Right lung (tissue), 5 donors: ENCODE results near the gene PPP2R2D. TPM values are rescaled to one million over a fixed set of nuclear protein-coding genes. Genes with fewer than 3 reads are reported as not detected.
"Not testable (repeated sequence)": the region's sequence is repeated elsewhere in the genome, so short reads cannot be mapped to it uniquely, and the experiment has no call there.

Experiments
- DNase-seq, 2 donors: peaks; one replicate each; pipeline ENCODE4 v3.0.0-alpha.2; 2013
- polyA plus RNA-seq, 5 donors: library from polyadenylated mRNA; unstranded; fragments of 120-200 nt; gene quantifications; one replicate each; pipeline versions ENCODE4 v1.2.1 to v1.2.3, GENCODE V29; 2013; ENCODE audit warnings: inconsistent platforms in 1 of 5, low replicate concordance in 1 of 5; ENCODE audit not compliant: insufficient read length in 5 of 5, insufficient read depth in 1 of 5

The PPP2R2D gene
- polyA plus RNA-seq, 5 donors = 32.9 to 43.0 (median 35.1) TPM

DNA sequence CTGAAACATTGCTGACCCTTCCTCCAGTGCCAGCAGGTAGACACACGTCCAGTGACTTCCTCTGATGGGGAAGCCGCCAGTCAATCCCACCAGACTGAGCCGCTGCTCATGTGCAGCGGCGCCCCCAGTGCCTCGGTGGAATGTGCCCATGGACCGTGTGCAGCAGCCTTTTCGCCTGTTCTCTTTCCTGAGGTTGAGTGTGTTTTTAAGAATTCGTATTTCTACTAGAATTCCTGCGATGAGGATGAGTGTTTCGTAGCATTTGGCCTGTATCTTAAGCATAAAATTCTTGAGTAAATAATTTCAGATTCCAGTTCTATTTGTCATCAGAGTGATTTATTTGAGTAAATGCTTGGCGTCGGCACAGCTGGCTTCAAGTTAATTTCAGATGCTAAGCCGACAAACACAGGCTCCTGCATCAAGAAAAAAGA lies 45.5 kb downstream of the PPP2R2D start:
- DNase-seq = no peak

DNA sequence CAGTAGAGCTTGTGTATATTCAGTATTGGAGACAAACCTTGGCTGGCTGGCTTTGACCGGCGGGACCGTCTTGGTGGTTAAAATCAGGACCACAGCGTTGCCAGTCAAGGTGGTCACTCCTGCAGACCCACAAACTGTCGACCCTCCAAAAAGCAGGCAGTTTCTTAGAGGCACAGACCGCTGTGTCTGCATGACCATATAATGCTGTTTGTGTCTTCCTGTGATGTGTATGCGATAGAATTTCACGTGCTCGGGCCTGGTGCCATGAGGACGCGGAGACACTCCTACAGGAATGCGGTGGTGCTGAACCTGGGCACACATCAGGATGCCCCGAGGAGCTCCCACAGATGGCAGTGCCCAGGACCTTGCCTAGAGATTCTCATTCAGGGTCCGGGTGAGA lies 46.1 kb downstream of the PPP2R2D start:
- no peak for DNase-seq

DNA sequence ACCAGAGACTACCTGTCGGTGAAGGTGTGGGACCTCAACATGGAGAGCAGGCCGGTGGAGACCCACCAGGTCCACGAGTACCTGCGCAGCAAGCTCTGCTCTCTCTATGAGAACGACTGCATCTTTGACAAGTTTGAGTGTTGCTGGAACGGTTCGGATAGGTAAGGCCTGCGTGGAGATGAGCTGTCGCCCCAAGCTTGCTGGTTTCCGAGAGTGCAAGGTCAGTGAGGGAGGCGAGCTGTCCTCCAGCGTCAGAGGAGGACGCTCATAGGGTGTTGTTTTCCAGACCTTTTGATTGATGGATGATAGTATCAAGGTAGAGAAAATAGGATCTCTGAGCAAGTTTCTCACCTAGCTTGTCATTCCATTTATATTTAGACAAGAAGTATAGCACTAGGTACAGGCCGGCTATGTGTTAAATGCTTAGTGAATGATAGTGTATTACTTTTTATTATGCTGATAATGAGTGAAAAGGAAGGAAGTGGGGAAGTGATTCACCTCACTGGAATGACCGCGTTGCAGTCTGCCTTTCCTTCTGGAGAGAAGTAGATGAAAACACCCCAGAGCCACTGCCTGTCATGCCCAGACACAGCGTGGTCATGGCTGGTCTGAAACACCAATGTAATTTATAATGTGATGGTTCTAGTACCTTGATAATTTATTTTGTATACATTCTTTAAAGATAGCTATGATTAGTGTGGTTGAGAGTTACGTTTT lies 47.0 kb downstream of the PPP2R2D start:
- no peak for DNase-seq

DNA sequence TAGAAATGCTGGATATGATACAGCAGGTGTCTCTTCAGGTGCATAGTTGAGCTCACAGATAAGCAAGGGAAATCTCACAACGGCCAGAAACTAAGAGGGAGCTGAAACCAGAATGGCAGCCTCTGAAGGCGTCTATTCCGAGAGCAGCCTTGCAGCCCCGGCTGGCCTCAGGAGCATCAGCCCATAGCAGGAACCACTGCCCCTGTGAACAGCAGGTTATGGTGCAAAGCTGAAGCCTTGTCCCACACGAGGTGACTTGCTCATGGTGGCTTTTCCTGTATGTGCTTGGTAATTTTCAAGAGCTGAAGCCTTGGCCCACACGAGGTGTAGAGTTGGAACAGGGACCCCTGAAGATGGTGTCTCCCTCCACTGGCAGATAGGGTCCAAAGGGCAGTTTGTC lies 47.7 kb downstream of the PPP2R2D start:
- DNase-seq = no peak

DNA sequence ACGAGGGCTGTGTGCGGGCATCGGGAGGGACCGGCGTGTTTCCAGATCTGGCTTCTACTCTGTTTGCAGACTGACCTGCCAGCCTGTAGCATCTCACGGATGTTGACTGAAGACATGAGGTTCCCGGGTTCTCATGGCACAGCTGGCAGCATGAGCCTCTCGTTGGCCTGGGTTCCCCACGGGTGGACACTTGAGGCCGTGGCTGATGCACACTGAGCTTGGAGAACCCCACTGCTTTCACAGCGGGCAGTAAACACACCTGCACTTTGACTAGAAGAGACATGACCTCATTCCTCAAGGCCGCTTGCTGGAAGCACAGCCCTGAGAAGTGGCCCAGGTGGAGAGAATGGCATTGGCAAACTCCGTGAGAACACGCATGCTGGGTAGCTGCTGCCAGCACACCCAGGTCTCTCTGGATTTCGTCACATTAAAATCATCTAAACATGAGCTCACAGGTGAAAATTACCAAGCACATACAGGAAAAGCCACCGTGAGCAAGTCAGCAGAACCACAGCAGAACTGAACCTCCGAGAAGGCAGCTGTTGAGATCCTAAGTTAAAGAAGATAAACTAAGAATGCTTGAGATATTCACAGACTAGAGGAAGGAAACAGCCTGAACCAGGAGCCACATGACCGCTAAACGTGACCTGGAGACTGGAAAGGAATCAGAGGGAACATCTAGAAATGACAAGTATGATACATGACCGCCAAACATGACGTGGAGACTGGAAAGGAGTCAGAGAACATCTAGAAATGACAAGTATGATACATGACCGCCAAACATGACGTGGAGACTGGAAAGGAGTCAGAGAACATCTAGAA lies 48.4 kb downstream of the PPP2R2D start:
- no peak for DNase-seq

DNA sequence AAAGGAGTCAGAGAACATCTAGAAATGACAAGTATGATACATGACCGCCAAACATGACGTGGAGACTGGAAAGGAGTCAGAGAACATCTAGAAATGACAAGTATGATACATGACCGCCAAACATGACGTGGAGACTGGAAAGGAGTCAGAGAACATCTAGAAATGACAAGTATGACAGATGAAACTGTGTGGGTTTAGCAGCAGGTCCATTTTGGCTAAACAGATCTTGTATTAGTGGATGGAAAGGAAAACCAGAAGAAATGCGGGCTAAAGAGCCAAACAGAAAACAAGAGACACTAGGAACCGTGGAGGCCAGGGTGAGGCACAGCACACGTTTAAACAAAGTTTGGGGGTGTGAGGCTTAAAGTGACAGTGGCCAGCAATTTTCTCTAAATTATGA lies 49.1 kb downstream of the PPP2R2D start:
- DNase-seq = not testable (repeated sequence)

DNA sequence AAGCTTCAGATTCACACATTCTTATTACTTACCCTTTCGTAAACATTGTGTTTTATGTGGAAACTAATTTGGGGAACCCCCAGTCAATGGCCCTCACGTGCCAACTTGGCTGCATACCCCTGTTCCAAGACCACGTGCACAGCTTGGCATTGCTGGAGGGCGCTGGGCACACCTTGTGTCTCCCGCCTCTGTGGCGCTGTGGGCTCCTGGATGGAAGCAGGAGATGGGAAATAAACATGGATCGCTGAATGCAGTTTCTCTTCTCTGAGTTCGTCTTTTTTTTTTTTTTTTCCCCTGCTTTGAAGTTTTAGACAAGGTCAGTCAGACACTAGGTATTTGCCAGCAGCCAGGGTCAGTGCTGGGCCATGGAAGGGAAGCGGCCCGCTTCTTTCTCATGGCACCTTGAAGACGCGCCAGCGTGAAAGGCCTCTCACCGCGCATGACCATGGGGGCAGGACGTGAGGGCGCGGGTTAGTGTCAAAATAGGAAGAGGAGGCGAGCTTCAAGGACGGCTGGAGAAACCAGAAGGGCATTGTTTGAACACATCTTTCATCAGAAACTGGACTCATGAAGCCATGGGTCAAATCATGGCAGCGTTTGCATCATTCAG lies 53.7 kb downstream of the PPP2R2D start:
- DNase-seq = no peak

DNA sequence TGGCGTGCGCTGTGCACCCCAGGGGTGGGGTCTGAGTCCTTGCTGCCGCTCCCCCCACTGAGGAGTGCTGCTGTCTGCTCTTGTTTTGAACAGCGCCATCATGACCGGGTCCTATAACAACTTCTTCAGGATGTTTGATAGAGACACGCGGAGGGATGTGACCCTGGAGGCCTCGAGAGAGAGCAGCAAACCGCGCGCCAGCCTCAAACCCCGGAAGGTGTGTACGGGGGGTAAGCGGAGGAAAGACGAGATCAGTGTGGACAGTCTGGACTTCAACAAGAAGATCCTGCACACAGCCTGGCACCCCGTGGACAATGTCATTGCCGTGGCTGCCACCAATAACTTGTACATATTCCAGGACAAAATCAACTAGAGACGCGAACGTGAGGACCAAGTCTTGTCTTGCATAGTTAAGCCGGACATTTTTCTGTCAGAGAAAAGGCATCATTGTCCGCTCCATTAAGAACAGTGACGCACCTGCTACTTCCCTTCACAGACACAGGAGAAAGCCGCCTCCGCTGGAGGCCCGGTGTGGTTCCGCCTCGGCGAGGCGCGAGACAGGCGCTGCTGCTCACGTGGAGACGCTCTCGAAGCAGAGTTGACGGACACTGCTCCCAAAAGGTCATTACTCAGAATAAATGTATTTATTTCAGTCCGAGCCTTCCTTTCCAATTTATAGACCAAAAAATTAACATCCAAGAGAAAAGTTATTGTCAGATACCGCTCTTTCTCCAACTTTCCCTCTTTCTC lies 55.0 kb downstream of the PPP2R2D start:
- DNase-seq = no peak

DNA sequence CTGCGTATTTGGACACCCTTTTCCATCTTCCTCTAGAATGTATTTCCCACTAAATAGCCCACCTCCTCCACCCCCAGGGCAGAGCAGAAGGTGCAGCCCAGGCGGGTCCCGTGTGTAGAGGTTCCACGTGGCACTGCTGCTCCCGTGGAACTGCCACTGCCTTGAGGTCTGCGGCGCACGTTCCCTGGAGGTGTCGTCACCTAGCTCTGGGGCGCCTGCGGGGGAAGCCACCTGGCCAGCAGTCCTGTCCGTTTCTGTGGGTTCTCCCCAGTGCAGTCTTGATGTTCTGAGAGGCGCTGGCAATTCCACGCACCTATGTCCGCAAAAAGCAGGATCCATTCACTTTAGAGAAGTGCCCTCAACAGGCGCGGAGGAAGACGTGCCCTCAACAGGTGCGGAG lies 59.0 kb downstream of the PPP2R2D start:
- DNase-seq = no peak

DNA sequence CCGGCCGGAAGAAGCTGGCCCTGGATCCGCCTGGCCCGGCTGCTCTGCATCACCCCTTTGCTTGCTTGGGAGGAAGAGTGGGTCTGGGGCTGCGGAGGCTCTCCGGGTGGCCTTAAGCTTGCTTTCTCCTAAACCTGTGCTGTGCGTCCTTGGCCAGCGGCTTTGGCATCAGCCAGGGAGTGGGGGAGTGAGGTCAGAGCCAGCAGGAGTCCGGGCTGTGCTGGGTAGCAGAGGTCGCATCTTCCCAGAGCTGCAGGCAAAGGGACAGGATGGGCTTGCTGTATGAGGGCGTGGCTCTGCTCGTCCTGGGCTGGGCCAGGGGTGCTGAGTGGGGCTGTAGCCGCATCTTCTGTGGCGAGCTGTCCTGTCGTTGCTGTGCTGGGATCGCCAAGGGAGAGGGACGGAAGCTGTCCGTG lies 59.8 kb downstream of the PPP2R2D start:
- DNase-seq = no peak

DNA sequence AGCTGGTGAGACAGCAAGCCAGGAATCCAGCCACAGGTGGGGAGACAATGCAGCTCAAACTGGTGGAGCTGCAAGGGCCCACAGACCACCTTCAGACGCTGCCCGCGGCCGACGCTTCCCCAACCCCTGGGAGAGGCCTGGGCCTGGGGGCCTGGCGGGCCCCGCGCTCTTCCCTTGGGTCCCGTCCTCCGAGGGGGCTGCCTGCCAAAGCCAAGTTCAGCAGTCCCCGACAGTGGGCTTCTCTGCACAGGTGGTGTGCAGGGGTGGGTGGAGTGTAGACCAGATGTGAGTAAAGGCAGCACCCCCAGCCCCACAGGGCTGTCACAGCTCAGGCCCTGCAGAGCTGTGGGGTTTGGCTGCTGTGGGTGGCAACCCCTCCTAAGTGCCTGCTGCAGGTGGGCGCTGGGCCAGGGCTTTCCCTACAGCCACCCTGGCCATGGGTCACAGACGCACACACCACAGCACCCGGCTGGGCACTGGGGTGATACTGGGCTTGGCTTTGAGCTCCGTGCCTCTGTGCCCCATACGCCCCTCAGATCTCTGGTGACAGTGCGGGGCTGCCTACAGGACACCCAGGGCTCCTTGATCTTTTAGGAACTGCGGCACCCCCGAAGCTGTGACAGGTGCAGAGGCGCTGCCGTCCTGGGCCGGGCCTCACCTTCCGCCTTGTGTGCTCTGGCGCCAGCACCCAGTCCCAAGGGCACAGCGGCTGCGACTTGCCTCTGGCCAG lies 60.4 kb downstream of the PPP2R2D start:
- DNase-seq = no peak

DNA sequence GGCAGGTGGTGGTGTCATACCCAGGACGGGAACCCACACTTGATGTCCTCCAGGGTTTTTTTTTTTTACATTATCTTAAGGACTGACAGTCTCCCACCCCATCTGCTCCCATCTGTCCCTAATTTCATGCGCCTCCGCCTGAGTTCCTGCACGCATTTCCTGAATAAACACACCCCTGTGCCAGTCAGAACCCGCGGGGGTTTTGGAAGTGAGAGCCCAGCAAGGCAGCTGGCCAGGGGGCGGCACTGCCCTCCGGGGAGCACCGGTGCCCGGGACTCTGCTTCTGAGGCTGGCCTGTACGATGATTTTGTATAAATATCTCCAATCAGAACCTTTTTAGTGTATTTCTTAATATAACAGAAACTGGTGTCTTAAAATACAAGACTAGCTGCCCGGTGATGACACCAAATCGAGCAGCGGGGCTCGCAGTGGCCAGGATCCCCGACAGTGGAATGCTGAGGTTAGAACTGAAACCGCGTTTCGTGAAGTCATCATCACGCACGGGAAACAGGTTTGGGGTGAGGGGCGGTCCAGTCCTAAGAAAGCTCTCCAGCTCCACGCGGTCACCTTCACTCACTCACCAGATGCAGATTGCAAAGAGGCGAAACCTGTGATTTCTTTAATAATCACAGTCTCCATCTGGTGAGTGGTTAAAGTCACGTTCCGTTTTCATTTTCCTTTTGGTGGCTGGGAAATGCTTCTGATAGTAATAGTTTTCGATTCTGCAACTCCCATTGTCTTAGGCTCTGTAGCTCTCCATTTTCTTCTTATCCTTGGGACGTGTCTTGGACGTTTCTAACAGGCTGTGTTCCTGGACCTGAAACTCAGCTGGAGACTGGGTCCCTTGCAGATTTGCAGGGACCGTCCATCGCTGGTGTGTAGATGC lies 61.2 kb downstream of the PPP2R2D start:
- no peak for DNase-seq

DNA sequence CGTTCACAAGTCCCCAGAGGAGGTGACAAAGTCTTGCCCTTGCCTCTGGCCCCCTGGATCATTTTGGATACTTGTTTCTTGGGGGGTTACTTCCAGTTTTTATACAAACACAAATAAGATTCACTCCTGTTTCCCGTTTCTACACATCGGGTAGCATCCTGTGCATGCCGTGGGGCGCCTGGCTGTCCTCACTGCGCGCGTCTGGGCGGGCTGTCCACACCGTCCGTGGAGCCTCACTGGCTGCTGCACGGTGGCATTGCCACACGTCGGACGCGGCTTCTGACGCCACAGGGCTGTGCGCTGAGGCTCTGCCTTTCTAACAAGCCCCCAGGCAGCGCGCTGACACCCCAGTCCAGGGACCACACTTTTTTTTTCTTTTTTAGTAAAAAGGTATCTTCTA lies 62.5 kb downstream of the PPP2R2D start:
- DNase-seq = no peak

DNA sequence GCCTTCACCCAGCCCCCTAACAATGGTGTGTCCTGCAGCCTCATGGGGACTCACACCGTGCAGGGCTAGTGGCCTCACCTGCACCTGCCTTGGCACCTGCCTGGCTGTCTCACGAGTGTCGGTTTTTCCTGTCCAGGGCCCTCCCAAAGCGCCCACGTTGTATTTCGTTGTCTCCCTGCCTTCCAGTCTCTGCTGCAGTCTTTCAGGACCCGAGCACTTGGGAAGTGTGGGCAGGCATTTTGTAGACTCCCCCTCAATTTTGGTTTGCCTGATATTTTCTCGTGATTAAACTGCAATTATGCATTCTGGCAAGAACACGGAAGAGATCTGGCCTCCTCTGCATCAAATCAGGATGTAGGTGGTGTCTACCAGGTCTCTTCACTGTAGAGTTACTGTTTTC lies 63.0 kb downstream of the PPP2R2D start:
- no peak for DNase-seq

DNA sequence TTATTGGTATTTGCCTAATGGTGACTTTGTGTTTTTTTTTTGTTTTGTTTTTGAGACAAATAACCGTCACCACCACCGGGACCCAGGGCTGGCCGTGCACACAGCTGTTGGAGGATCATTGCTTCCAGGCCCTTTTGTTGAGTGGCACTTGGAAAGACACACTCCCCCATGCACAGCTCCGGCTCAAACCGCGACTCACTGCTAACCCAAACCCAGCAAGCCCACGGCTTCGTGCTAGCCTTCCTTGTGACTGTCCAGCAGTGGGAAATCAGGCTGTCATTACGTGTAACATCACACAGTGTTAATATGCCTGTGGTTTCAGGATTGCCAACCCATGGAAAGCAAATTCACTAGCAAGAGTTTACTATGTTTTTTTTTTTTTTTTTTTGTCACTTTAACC lies 63.5 kb downstream of the PPP2R2D start:
- no peak for DNase-seq

DNA sequence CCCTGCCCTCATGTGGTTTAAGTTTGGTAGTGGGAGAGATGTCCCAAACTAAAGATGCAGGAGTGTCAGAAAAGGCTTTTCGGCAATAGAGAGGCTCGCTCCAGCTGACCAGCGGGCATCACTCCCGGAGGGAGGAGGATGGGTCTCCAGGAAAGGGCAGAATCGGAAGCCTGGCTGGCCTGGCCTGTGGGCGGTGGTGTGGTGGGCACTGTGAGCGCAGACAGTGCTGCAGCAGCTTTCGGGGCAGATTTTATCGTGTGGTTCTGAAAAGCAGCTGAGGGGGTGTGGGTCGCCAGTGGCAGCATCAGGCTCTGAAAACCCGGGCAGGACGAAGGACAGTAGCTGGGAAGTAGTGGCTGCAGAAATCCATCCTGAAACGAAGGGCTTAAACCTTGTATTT lies 68.1 kb downstream of the PPP2R2D start:
- DNase-seq = no peak

DNA sequence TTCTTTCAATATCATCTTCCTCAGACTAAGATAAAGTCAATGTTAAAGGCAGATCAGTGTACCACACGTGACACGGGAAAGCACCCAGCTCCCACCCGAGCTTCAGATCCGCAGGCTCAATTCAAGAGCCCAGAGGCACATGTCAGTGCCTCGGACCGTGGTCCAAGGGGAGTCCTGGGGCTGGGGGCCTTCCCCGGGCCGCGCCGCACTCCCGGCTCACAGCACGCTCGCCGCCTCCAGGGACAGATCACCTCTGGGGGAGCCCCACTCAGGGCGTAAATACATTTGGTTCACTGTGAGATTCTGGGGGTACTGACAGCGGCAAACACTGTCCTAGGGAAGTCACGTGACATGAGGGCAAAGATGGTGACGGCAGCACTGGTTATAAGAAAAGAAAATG lies 70.1 kb downstream of the PPP2R2D start:
- DNase-seq = no peak

DNA sequence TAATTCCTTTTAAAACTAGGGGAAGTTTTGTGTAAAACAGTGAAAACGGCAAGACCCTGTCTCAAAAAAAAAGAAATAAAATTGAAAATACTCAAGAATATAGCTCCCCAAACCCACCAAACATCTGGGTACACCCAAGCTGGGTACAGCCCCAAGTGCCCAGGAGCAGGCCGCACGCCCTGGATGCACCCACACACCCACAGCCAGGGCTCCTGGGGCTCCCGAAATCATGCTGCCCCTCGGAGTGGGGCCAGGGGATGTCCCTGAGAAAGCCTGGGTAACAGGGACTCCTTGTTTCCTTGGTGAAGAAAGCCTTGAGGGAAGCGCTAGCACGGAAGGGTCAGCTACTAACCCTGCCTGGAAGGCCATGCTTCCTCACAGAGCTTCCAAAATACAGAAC lies 70.8 kb downstream of the PPP2R2D start:
- DNase-seq = no peak

DNA sequence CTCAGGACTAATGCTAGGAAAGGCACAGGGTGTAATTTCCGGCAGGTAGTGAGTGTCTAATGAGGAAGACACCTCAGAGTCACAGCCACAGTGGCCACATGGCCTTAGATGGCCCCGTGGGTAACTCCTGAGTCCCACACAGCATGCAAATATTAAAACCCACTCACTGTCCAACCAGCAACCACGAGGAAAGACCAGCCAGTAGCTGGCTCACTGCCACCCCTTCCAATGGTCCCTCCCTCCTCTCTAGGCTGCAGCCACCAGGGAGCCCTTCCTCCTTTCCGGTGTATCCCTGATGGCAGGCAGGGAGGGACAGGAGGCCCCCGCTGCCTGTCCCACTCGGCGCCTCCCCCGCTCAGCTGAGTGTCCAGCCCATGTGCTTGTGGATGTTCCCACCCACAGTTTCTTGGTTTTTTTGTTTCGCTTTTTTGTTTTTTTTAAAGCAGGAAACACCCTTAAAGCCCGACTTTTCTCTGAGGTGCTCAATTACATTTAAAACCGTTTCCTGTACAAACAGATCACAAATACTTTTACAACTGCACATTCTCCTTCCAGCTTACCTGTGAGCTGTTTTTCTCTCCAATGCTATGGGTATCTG lies 71.8 kb downstream of the PPP2R2D start:
- DNase-seq = peak in 1 of 2 donors; percentile 24
